Hematopoietic multipotent progenitor cell (in vitro differentiated cells): ENCODE data around the gene RBBP5. TPM values are rescaled to one million over a fixed set of nuclear protein-coding genes. Genes with fewer than 3 reads are reported as not detected.

Experiments
- DNase-seq, 3 donors: peaks; one replicate each; pipeline ENCODE4 v3.0.0-alpha.2; 2011 to 2015; ENCODE audit warnings: low read depth in 2 of 3, low spot score in 2 of 3
- total RNA-seq: library from RNA; depleted of rRNA; stranded (reverse); fragments of >200 nt; gene quantifications from one replicate; pipeline ENCODE4 v1.2.3, GENCODE V29; 2012

Gene RBBP5
- total RNA-seq, 1 donor: 8.6 TPM

DNA sequence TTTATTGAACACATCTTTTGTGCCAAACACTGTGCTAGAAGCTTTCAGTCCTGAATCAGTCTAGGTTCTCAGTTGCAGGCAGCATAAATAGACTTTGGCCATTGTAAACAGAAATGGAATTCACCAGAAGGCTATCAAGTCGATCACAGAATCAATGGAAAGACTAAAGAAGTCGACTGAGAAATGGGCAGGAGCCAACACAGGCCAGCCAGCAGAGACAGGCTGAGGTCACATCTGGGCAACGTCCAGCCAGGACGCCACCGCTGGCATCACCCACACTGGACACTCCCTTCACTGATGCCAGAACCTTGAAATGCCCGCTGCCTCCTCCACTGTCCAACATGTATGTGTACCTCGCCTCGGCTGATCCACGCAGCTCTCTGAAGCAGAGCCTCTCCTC lies 84.2 kb downstream of the RBBP5 start:
- no peak for DNase-seq

Other genes starting within 250 kb of the RBBP5 start
- gene CNTN2, start 78.8 kb downstream of the RBBP5 start, total RNA-seq: under 0.01 TPM
- 0.54 TPM for gene TMEM81, start 37.5 kb downstream of the RBBP5 start, total RNA-seq
- gene DSTYK, start 89.7 kb upstream of the RBBP5 start, total RNA-seq: 10.5 TPM
- gene TMCC2, start 106.0 kb upstream of the RBBP5 start, total RNA-seq: 8.6 TPM
- gene NUAK2, start 199.8 kb upstream of the RBBP5 start, total RNA-seq: 1.3 TPM
- under 0.01 TPM for gene KLHDC8A, start 234.9 kb upstream of the RBBP5 start, total RNA-seq